Measurements from ENCODE around the gene RNF217.

- no peak for TF ChIP-seq REST (IDR thresholded peaks at IDR 0.05; ENCODE audit: insufficient replicate concordance, low read depth)
- no peak for TF ChIP-seq CTCF (IDR thresholded peaks at IDR 0.05; ENCODE audit: insufficient read depth, low read length)
- no peak for TF ChIP-seq GABPA (IDR thresholded peaks at IDR 0.05; ENCODE audit: low read depth)
- no peak for TF ChIP-seq POLR2AphosphoS5 (IDR thresholded peaks at IDR 0.05; ENCODE audit: low read depth)
These were observed 161.9 kb downstream of the RNF217 start for GRCh38 chr6:125124049-125124669.
